GM12801 (cell line): Measurements from ENCODE around the gene MTERF1.

ENCODE experiments used
- CTCF ChIP-seq: IDR thresholded peaks from one replicate; pipeline ENCODE4 v1.5.1; 2011; ENCODE audit warnings: control low read depth; ENCODE audit not compliant: insufficient read length; ENCODE audit errors: extremely low read depth

Gene MTERF1

DNA sequence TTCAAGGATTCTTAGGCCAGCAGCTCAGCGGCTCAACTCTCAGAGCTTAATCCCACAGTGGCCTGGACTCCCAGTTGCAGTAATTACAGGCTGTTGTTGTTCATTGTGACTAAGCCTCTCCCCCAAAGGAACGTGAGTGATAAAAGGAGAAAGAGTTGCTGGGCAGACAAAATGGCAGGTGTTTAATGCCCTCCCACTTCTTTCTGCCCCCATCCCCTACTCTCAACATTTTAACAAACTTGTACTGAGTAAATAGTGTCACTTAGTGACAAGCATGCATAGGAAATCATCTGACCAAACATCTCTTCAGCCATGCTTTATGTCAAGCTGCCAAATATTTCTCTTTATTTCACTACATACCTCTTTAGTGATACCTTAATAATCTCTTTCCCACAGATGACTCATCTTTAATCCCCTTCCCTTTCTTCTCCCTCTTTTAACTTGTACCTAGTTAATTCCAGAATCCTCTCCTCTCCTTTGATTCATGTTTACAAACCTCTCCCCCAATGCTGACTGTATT lies 12.4 kb upstream of the MTERF1 start:
- TF ChIP-seq CTCF = no peak

DNA sequence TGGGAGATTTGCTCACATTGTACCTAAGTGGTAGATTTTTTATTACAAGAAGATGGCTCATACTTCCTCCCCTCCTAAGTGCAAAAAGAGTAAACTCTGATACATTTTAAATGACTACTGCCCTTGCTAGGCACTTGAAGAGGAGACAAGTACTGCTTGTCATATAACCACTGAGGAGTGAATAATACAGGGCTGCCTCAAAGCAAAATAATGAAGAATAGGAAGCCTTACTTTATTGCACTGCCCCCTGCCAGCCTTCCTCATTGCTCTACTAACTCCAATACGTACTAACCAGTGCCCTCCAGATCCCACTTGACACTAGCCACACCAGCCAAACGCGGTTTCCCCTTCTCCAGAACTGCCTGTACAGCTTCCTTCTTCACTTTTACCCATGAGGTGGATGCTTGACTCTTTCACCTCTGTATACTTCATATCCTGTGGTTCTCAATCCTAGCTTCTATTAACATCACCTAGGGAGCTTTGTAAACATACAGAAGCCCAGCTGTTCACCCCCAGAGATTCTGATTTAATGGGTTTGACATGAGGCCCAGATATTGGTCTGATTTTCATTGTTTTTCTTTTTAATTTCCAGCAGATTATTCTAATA lies 11.7 kb upstream of the MTERF1 start:
- no peak for TF ChIP-seq CTCF

GRCh38 chr7:91883676-91884362 lies 3.3 kb upstream of the MTERF1 start:
- TF ChIP-seq CTCF = no peak

- TF ChIP-seq CTCF = no peak
These were observed 488 bp downstream of the MTERF1 start for GRCh38 chr7:91880016-91880412.

DNA sequence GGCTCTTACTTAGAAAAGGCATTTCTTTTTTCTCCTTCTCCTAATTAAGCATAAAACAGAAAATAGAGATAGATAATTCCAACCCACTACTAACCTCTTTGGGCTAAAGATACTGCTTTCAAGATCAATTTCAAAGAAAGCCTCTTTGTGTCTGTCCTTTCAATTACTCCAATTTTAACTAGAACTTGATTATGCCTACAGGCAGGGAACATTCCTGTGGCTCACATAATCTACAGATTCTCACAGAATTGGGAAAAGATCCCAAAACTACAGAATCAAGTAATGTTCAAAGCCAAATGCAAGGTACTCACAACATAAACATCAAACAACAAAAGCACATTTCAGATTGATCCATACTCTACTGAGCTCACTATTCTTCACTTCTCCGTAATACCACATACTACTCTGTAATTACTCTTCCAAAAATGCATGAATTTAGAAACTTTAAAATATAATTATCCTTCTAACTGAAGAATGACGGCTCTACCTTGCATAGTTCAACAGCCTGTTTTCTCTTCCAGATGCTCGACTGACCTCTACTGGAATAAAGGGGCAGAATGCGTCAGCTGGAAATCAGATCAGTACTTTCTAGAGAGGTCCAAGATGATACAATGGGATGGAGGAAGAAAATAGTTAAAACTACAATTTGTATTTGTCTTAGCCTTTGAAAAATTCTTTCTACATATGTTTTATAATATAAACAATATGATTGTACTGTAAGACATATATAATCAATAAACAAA lies 3.9 kb downstream of the MTERF1 start:
- TF ChIP-seq CTCF = no peak

DNA sequence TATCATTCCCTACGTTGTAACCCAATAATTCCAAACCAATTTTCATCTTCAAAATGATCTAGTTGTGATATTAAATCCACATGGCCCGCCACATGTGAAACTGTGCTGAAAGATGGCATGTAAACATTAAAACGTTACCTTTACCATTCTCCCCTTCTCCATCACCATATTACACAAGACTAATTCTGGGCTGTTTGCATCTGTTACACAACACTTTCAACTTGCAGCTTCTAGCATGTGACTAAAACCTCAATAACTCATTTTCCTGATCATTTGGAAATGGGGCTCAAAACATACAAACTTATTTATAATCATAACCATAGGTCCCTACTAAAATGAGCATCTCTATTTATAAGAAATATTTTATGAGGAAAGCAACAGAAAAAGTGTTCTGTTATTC lies 4.7 kb downstream of the MTERF1 start:
- no peak for TF ChIP-seq CTCF

- no peak for TF ChIP-seq CTCF
These were observed 7.6 kb downstream of the MTERF1 start for GRCh38 chr7:91872928-91873327.
